A673 (cell line): ENCODE measurements around the gene SPEG. TPM values are rescaled to one million over a fixed set of nuclear protein-coding genes. Genes with fewer than 3 reads are reported as not detected.

ENCODE experiments used
- BruUV-seq: library from RNA; stranded (reverse); fragments of 400-500 nt; replicated peaks from 2 replicates; lab custom pipeline; 2021; lab: Mats Ljungman, UMichigan
- CTCF ChIA-PET: fragments of 300-600 bp; sonication (Branson Sonifier 250); formaldehyde crosslinking; loops from one replicate; lab custom pipeline; 2022; ENCODE audit warnings: antibody characterized with exemption; lab: Charles Lee
- POLR2A ChIA-PET: fragments of 300-600 bp; sonication (Branson Sonifier 250); formaldehyde crosslinking; loops from one replicate; lab custom pipeline; 2022; ENCODE audit warnings: antibody characterized with exemption; ENCODE audit not compliant: low non-redundant PET; lab: Charles Lee
- DNase-seq: peaks from one replicate; pipeline ENCODE4 v3.0.0-alpha.2; 2015; ENCODE audit warnings: low spot score
- H3K27ac ChIP-seq: fragments of 200-600 bp; sonication (generic); 2 replicates; pipeline ENCODE4 v1.5.1; 2016; ENCODE audit warnings: mixed run types, low read depth, mild to moderate bottlenecking, mixed read lengths, antibody characterized with exemption, low read length; ENCODE audit not compliant: poor library complexity, severe bottlenecking
- H3K27me3 ChIP-seq: fragments of 200-600 bp; sonication (generic); replicated peaks from 2 replicates; pipeline ENCODE4 v1.6.1; 2017; ENCODE audit warnings: mixed run types, low read depth, mild to moderate bottlenecking, mixed read lengths, antibody characterized with exemption, low read length; ENCODE audit not compliant: insufficient read depth, poor library complexity
- H3K36me3 ChIP-seq: fragments of 200-600 bp; sonication (generic); 2 replicates; pipeline ENCODE4 v1.6.1; 2016; ENCODE audit warnings: mixed run types, mild to moderate bottlenecking, mixed read lengths, antibody characterized with exemption, low read length; ENCODE audit not compliant: insufficient read depth, poor library complexity, severe bottlenecking
- H3K4me1 ChIP-seq: fragments of 200-600 bp; sonication (generic); 2 replicates; pipeline ENCODE4 v1.6.1; 2017; ENCODE audit warnings: mixed run types, mild to moderate bottlenecking, mixed read lengths, antibody characterized with exemption, low read length; ENCODE audit not compliant: insufficient read depth, poor library complexity, severe bottlenecking
- H3K4me3 ChIP-seq: fragments of 200-600 bp; sonication (generic); 2 replicates; pipeline ENCODE4 v1.5.1; 2016; ENCODE audit warnings: low read depth, mixed run types, mild to moderate bottlenecking, mixed read lengths, low read length; ENCODE audit not compliant: poor library complexity, severe bottlenecking
- H3K9me3 ChIP-seq: fragments of 200-600 bp; sonication (generic); 2 replicates; pipeline ENCODE4 v1.6.1; 2016; ENCODE audit warnings: mixed run types, low read depth, mild to moderate bottlenecking, mixed read lengths, antibody characterized with exemption, low read length; ENCODE audit not compliant: poor library complexity, severe bottlenecking
- EZH2 ChIP-seq: fragments of 200-600 bp; sonication (generic); IDR thresholded peaks from 2 replicates; pipeline ENCODE4 v1.6.1; 2017; ENCODE audit warnings: borderline replicate concordance, low read depth, mild to moderate bottlenecking, mixed read lengths, antibody characterized with exemption, low read length; ENCODE audit not compliant: poor library complexity, severe bottlenecking
- intact Hi-C: fragments of 100-400 bp; cut with micrococcal nuclease; formaldehyde crosslinking; loops from one replicate; pipeline ENCODE4 v1.10.0; 2022; ENCODE audit not compliant: unreplicated experiment
- total RNA-seq: library from RNA; stranded (reverse); gene quantifications from 2 replicates; pipeline ENCODE4 v1.2.3, GENCODE V29; 2021
- TF ChIP-seq, protein P1 (sequence below): fragments of 300-800, 200-600 bp; sonication (generic); conservative IDR thresholded peaks from 2 replicates; pipeline ENCODE4 v1.5.1; 2017; ENCODE audit warnings: low read depth, mild to moderate bottlenecking, antibody characterized with exemption, low read length, moderate library complexity, mixed read lengths

SPEG gene
- total RNA-seq, 1 experiment from 2014 or later, result 8.4 TPM

DNA sequence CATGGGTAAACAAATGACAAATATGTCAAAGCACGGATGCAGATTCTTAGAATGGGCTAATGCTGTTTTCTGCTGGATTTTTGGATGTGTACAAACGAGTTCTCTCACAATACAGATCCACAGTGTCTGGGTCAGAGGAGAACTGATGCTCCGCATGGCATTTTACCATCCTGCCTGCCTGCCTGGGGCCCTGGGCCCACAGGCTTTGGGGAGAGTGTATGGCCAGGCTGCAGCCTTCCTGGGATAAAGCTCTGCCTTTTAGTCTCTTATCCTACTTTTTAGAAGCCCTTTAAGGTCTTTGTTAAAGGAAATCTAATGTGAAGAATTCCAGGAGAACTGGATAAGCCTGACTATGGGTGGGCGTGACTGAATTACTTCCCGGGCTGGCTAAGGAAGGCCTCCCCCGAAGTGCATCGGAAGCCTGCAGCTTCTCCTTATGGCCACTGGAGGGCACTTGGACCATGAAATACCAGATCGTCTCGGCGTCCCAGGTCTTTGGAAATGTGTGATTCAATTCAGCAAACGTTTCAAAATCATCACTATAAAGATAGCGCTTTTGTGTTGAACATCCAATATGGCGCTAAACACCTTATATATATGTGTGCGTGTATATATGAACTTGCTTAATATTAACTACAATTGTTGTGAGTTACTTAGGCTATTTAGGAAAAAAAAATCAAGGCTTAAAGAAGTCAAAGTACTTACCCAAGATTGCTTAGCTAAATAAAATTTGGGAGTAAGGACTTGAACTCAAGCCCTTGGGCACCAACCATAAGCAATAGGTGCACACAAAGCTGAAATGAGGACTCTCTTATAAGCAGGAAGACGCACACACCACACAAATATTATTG is 31.8 kb upstream of the SPEG start:
- no peaks in the 10 kb centered on the region for H3K27me3 ChIP-seq
- BruUV-seq, result no TSS peak
- intact Hi-C loops, result loop anchor here (1.0 to 5.0 kb wide), 2 partner anchors 127 to 239 kb away; no protein-coding TSS in a partner anchor
- peaks cover 6% of the 10 kb centered on the region for H3K4me1 ChIP-seq
- TF ChIP-seq, protein P1, sequence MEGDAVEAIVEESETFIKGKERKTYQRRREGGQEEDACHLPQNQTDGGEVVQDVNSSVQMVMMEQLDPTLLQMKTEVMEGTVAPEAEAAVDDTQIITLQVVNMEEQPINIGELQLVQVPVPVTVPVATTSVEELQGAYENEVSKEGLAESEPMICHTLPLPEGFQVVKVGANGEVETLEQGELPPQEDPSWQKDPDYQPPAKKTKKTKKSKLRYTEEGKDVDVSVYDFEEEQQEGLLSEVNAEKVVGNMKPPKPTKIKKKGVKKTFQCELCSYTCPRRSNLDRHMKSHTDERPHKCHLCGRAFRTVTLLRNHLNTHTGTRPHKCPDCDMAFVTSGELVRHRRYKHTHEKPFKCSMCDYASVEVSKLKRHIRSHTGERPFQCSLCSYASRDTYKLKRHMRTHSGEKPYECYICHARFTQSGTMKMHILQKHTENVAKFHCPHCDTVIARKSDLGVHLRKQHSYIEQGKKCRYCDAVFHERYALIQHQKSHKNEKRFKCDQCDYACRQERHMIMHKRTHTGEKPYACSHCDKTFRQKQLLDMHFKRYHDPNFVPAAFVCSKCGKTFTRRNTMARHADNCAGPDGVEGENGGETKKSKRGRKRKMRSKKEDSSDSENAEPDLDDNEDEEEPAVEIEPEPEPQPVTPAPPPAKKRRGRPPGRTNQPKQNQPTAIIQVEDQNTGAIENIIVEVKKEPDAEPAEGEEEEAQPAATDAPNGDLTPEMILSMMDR, result peak; percentile 97
- no peak for TF ChIP-seq EZH2
- no peak overlapping the region for H3K4me3 ChIP-seq
- no peaks in the 10 kb centered on the region for H3K36me3 ChIP-seq
- POLR2A ChIA-PET, result no interaction called here
- CTCF ChIA-PET, result interaction anchor here (0.9 to 4.3 kb wide), 7 partner anchors 31 to 127 kb away, joined by 3 to 35 read pairs (median 5); no protein-coding TSS in a partner anchor
- DNase-seq, result peak; percentile 88
- H3K9me3 ChIP-seq, result no peaks in the 10 kb centered on the region
- H3K27ac ChIP-seq, result no peak overlapping the region

DNA sequence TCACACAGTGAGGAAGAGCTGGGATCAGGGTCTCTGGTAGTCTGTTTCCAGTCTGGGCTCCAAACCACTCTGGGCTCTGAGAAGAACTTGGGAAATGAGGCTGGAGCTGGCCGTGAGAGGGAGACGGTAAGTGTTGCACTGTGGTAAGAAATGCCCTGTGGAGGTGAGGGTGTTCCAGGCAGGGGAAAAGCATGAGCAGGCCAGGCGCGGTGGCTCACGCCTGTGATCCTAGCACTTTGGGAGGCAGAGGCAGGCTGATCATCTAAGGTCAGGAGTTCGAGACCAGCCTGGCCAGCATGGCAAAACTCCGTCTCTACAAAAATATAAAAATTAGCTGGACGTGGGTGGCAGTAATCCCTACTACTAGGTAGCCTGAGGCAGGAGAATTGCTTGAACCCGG is 30.8 kb upstream of the SPEG start:
- no TSS peak for BruUV-seq
- CTCF ChIA-PET, result interaction anchor here (0.6 to 4.3 kb wide), 7 partner anchors 30 to 129 kb away, joined by 3 to 35 read pairs (median 5); no protein-coding TSS in a partner anchor
- POLR2A ChIA-PET, result no interaction called here
- Histone ChIP-seq H3K27ac (no peak overlapping the region), H3K36me3 (no peaks in the 10 kb centered on the region), H3K4me3 (no peak overlapping the region), H3K27me3 (no peaks in the 10 kb centered on the region), H3K4me1 (peaks cover 6% of the 10 kb centered on the region), H3K9me3 (no peaks in the 10 kb centered on the region)
- TF ChIP-seq EZH2, result no peak
- TF ChIP-seq, protein P1, result no peak
- DNase-seq, result no peak
- intact Hi-C loops, result loop anchor here (1.0 to 5.0 kb wide), 2 partner anchors 126 to 238 kb away; no protein-coding TSS in a partner anchor

DNA sequence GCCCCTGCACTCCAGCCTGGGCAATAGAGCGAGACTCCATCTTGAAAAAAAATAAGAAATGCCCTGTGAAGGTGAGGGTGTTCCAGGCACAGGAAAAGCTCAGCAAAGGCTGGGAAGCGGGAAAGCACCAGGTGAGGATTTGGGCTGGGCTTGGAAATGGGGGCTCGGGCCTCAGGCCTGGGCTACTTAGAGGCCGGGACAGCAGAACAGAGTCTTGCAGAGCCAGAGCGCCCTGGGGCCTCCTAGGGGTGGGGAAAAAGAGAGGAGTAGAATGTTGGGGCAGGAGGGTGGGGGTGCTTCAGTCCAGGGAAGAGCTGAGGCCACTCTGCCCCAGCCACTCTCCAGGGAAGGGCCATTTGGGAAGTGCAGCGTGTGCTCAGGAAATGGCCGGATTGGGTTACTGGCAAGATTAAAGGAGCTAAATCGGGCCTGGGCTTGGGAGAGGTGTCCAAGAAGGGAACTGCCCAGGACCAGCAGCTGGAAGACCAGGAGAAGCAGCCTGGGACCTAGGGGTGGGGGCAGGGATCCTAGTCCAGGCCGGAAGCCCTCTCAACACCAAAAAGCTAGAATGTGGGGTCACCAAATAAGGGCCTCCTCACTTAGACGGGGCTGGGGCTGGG is 30.2 kb upstream of the SPEG start:
- intact Hi-C loops, result loop anchor here (5.0 kb wide), 1 partner anchor 238 kb away; no protein-coding TSS in a partner anchor
- Histone ChIP-seq H3K9me3 (no peaks in the 10 kb centered on the region), H3K36me3 (no peaks in the 10 kb centered on the region), H3K27ac (no peak overlapping the region), H3K4me1 (peaks cover 6% of the 10 kb centered on the region), H3K4me3 (no peak overlapping the region), H3K27me3 (no peaks in the 10 kb centered on the region)
- DNase-seq, result no peak
- ChIA-PET CTCF (interaction anchor here (0.6 to 4.3 kb wide), 2 partner anchors 125 to 129 kb away, joined by 6 to 35 read pairs; no protein-coding TSS in a partner anchor), POLR2A (no interaction called here)
- TF ChIP-seq, protein P1, result no peak
- no peak for TF ChIP-seq EZH2
- no TSS peak for BruUV-seq
